AG09319 (cell line): ENCODE data around the gene PROB1.

Source experiments
- DNase-seq: peaks from one replicate; pipeline ENCODE4 v3.0.0-alpha.2; 2010; ENCODE audit warnings: low read depth; ENCODE audit errors: extremely low read depth
- CTCF ChIP-seq: IDR thresholded peaks from 2 replicates; pipeline ENCODE4 v1.5.1; 2011; ENCODE audit warnings: low read depth, mild to moderate bottlenecking, inconsistent platforms, low read length, moderate library complexity

The PROB1 gene

DNA sequence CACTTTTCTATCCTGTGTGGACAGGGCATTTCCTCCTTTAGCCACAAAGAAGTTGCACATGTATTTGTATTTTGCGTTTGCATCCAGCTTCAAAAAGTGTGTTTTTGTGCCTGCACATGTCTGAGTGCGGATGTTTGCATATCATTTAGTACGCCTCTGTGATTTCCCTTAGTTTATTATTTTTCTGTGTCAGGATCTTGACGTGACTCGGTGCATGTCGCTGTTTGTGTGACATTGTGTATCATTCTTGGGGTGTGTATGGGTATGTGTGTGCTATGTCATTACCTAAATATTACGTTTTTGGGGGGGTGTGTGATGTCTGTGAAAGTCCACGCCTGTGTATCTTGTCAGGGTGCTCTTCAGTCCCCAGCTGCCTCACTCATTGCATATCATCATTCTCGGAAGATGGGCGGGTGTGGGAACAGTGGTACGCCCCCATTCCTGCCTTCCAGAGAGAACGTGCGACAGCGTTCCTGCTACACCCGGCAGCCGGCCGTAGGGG lies 53.7 kb downstream of the PROB1 start:
- no peak for TF ChIP-seq CTCF
- no peak for DNase-seq
